HepG2 (cell line): Measurements from ENCODE around the gene CDH13. TPM values are rescaled to one million over a fixed set of nuclear protein-coding genes. Genes with fewer than 3 reads are reported as not detected.

Source experiments
- ATAC-seq: fragments of 200-7000 bp; cut with Tn5 transposase; 3 replicates; pipeline ENCODE4 v1.9.1; 2020; ENCODE audit warnings: mild to moderate bottlenecking, moderate library complexity
- BruUV-seq: library from RNA; stranded (reverse); fragments of 400-500 nt; replicated peaks from 2 replicates; lab custom pipeline; 2021; lab: Mats Ljungman, UMichigan
- CTCF ChIA-PET: fragments of 300-600 bp; formaldehyde crosslinking; extraction: SDS; loops from one replicate; lab custom pipeline; 2021; ENCODE audit warnings: low total read pairs, inconsistent platforms, low intra/inter-chr PET ratio; lab: Yijun Ruan, JAX
- POLR2A ChIA-PET: fragments of 350-600 bp; sonication (Branson Sonifier 250); formaldehyde crosslinking; loops from one replicate; lab custom pipeline; 2020; ENCODE audit warnings: antibody characterized with exemption, inconsistent platforms; lab: Yijun Ruan, JAX
- DNase-seq: peaks from one replicate; pipeline ENCODE4 v3.0.0-alpha.2; 2015; ENCODE audit warnings: low spot score
- FAIRE-seq: peaks from 3 replicates; lab custom pipeline; 2011; peaks lifted over from hg19 to GRCh38; lab: Jason Lieb, UNC
- H2AFZ ChIP-seq: one replicate; pipeline ENCODE4 v1.6.1; 2011; ENCODE audit warnings: low read length, inconsistent platforms
- H3K27ac ChIP-seq: fragments of 300-600 bp; 3 replicates; pipeline ENCODE4 v1.8.0; 2011; ENCODE audit warnings: mixed run types, mild to moderate bottlenecking, mixed read lengths, low read length, inconsistent platforms; ENCODE audit not compliant: insufficient read depth; ENCODE audit errors: extremely low read length
- H3K27me3 ChIP-seq, 2 experiments: fragments of 200-600 bp in 1 of 2; 2 replicates in 1 of 2; 3 replicates in 1 of 2; pipeline versions ENCODE4 v1.6.0 to v1.8.0; 2011; ENCODE audit warnings: low read length in 2 of 2, mild to moderate bottlenecking in 2 of 2, moderate library complexity in 2 of 2, inconsistent platforms in 1 of 2; ENCODE audit not compliant: insufficient read depth in 2 of 2, control insufficient read depth in 1 of 2
- H3K36me3 ChIP-seq, 2 experiments: fragments of 200-600 bp in 1 of 2; replicated peaks in 1 of 2; 2 replicates in 1 of 2; 3 replicates in 1 of 2; pipeline versions ENCODE4 v1.5.1 to v1.8.0; 2011; ENCODE audit warnings: low read length in 2 of 2, inconsistent platforms in 1 of 2; ENCODE audit not compliant: insufficient read depth in 2 of 2, control insufficient read depth in 1 of 2
- H3K4me1 ChIP-seq: 2 replicates; pipeline ENCODE4 v1.5.1; 2012; ENCODE audit warnings: low read length, inconsistent platforms; ENCODE audit not compliant: insufficient read depth
- H3K4me2 ChIP-seq: 2 replicates; pipeline ENCODE4 v1.6.0; 2011; ENCODE audit warnings: low read depth, low read length, inconsistent platforms
- H3K4me3 ChIP-seq, 3 experiments: fragments of 200-600 bp in 1 of 3; sonication (generic), shearing (Covaris generic) in 1 of 3; replicated peaks in 1 of 3; 2 replicates each; pipeline ENCODE4 v1.5.1; 2011 to 2016; ENCODE audit warnings: low read length in 3 of 3, inconsistent platforms in 2 of 3, low read depth in 2 of 3, mild to moderate bottlenecking in 2 of 3, control low read depth in 1 of 3, mixed read lengths in 1 of 3; ENCODE audit not compliant: insufficient read depth in 1 of 3
- H3K79me2 ChIP-seq: one replicate; pipeline ENCODE4 v1.6.1; 2011; ENCODE audit warnings: low read length, inconsistent platforms; ENCODE audit not compliant: insufficient read depth
- H3K9ac ChIP-seq: 2 replicates; pipeline ENCODE4 v1.6.0; 2011; ENCODE audit warnings: mild to moderate bottlenecking, low read depth, low read length, inconsistent platforms; ENCODE audit not compliant: insufficient read depth
- H3K9me3 ChIP-seq: 2 replicates; pipeline ENCODE4 v1.5.1; 2012; ENCODE audit warnings: mild to moderate bottlenecking, low read length
- H4K20me1 ChIP-seq: 2 replicates; pipeline ENCODE4 v1.6.0; 2011; ENCODE audit warnings: inconsistent platforms, mild to moderate bottlenecking, low read length, moderate library complexity; ENCODE audit not compliant: insufficient read depth
- HCFC1 ChIP-seq: fragments of 150-350 bp; IDR thresholded peaks from 2 replicates; pipeline ENCODE4 v1.6.1; 2014; ENCODE audit warnings: low read depth, low read length
- MBD4 ChIP-seq: IDR thresholded peaks from 2 replicates; pipeline ENCODE4 v1.6.1; 2012; ENCODE audit warnings: low read length, inconsistent platforms, borderline replicate concordance
- ZNF230 ChIP-seq: sonication (generic); formaldehyde crosslinking; IDR thresholded peaks from 2 replicates; pipeline ENCODE4 v1.4.0; 2020; ENCODE audit warnings: mild to moderate bottlenecking, missing genetic modification reagents
- ZNF407 ChIP-seq: sonication (generic); formaldehyde crosslinking; IDR thresholded peaks from one replicate; pipeline ENCODE4 v1.5.1; 2020; ENCODE audit warnings: mild to moderate bottlenecking, missing genetic modification reagents; ENCODE audit errors: not compliant biosample characterization
- ZNF432 ChIP-seq: sonication (generic); formaldehyde crosslinking; IDR thresholded peaks from 2 replicates; pipeline ENCODE4 v1.5.0; 2020; ENCODE audit warnings: missing genetic modification reagents, mild to moderate bottlenecking, borderline replicate concordance
- ZSCAN20 ChIP-seq: sonication (generic); formaldehyde crosslinking; IDR thresholded peaks from 2 replicates; pipeline ENCODE4 v1.4.0; 2020; ENCODE audit warnings: missing genetic modification reagents, mild to moderate bottlenecking, borderline replicate concordance
- WGBS: methylation state at CpG from one replicate; pipeline ENCODE4 v1.1.6; 2017; ENCODE audit warnings: low lambda C conversion rate; 5-methylcytosine and 5-hydroxymethylcytosine counted together
- in situ Hi-C: cut with HindIII; loops from 2 replicates; pipeline ENCODE4 v1.10.0; 2017; ENCODE audit warnings: low pct_unique_long_range_greater_than_20kb; ENCODE audit not compliant: extremely low pct_ligation_motif_present
- intact Hi-C: fragments of 100-400 bp; cut with micrococcal nuclease; formaldehyde crosslinking; loops from one replicate; pipeline ENCODE4 v1.10.0; 2022; ENCODE audit not compliant: unreplicated experiment
- polyA plus RNA-seq, 8 experiments: library from polyadenylated mRNA; depleted of rRNA in 3 of 8; stranded (reverse) in 7 of 8; unstranded in 1 of 8; fragments of >200 nt; fragmentation: Illumina TruSeq in 4 of 8; extraction: Trizol in 4 of 8; gene quantifications; 2 replicates each; pipeline versions ENCODE4 v1.2.1 to v1.2.3, GENCODE V29; 2011 to 2016; ENCODE audit warnings: low read depth in 4 of 8, missing spikeins in 1 of 8, mixed read lengths in 1 of 8; ENCODE audit not compliant: insufficient read depth in 1 of 8
- total RNA-seq, 5 experiments: library from RNA; depleted of rRNA; stranded (reverse); fragments of >200 nt; fragmentation: Illumina TruSeq; extraction: Trizol; gene quantifications; 2 replicates each; pipeline ENCODE4 v1.2.3, GENCODE V29; 2016; ENCODE audit warnings: low read depth in 1 of 5

The CDH13 gene
- total and polyA plus RNA-seq, 2 of the 13 experiments (the other 11 are each of a cell fraction or from before 2014, with no cell fraction given): not detected

DNA sequence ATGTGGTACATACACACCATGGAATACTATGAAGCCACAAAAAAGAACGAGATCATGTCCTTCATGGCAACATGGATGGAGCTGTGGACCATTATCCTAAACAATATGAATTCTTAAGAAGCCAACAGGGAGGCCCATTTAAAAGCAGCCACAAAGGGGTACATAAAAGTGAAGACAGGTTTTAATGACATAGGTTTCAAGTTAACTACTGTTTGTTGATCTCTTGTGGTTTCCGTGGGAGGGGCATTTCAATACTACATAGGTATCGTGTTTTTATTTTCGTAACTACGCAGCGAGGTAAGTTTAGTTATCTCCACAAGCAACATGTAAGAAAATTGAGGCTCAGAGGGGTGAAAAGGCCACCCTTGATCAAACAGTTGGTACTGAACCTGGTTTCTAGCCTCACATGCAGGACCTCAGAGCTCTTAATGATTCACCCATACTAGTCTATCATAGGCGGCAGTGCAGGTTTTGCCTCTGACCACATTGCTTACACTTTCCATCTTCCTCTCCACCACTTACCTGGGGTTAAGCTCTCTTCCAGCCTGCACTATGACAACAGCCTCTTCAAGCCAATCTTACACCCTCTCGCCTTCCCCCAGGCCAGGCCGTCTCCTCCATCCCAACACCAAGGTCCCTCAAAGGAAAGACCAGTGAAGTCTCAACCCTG, 646.9 kb downstream of the CDH13 start:
- no peaks in the 10 kb centered on the region for H3K79me2 ChIP-seq
- H3K4me1 ChIP-seq: no peaks in the 10 kb centered on the region
- no peak overlapping the region for H3K27ac ChIP-seq
- ChIA-PET CTCF (no interaction called here), POLR2A (no interaction called here)
- intact Hi-C loops (no loop called here), in situ Hi-C loops (no loop called here)
- no TSS peak for BruUV-seq
- no peak for TF ChIP-seq ZNF407 (CRISPR knock-in tag)
- no peak for TF ChIP-seq ZNF230 (CRISPR knock-in tag)
- no peak for TF ChIP-seq MBD4
- TF ChIP-seq HCFC1: no peak
- TF ChIP-seq ZSCAN20: no peak
- TF ChIP-seq ZNF432 (CRISPR knock-in tag): no peak
- no peaks in the 10 kb centered on the region for H3K36me3 ChIP-seq
- no peaks in the 10 kb centered on the region for H4K20me1 ChIP-seq
- DNase-seq (no peak), ATAC-seq (no peak), FAIRE-seq (no peak)
- H3K9ac ChIP-seq: no peak overlapping the region
- H3K4me3 ChIP-seq: no peak overlapping the region
- 33% methylated on average over 9 of the region's 9 CpGs for WGBS
- H3K27me3 ChIP-seq: no peaks in the 10 kb centered on the region
- H3K9me3 ChIP-seq: no peaks in the 10 kb centered on the region
- H3K4me2 ChIP-seq: no peak overlapping the region
- no peak overlapping the region for H2AFZ ChIP-seq
